H1 (cell line): Measurements from ENCODE around the gene MELK. TPM values are rescaled to one million over a fixed set of nuclear protein-coding genes. Genes with fewer than 3 reads are reported as not detected.

Source experiments
- CTCF ChIA-PET: fragments of 300-600 bp; sonication (Branson Sonifier 250); formaldehyde crosslinking; loops from one replicate; lab custom pipeline; 2021; ENCODE audit not compliant: partially characterized antibody; lab: Charles Lee
- POLR2A ChIA-PET: fragments of 300-600 bp; sonication (Branson Sonifier 250); formaldehyde crosslinking; loops from one replicate; lab custom pipeline; 2021; ENCODE audit warnings: inconsistent platforms; ENCODE audit not compliant: partially characterized antibody; lab: Charles Lee
- DNase-seq, 2 experiments: peaks; one replicate each; pipeline versions ENCODE4 v3.0.0 to v3.0.0-alpha.2; 2010 to 2022; ENCODE audit warnings: low spot score in 2 of 2, low read depth in 1 of 2, mixed read lengths in 1 of 2
- FAIRE-seq: peaks from 2 replicates; lab custom pipeline; 2011; peaks lifted over from hg19 to GRCh38; lab: Jason Lieb, UNC
- H2AFZ ChIP-seq: 2 replicates; pipeline ENCODE4 v1.8.1; 2012; ENCODE audit warnings: low read length, inconsistent platforms
- H2AK5ac ChIP-seq: 2 replicates; pipeline ENCODE4 v1.6.1; 2013; ENCODE audit warnings: low read depth, low read length
- H2BK120ac ChIP-seq: replicated peaks from 2 replicates; pipeline ENCODE3; 2013; ENCODE audit warnings: low read depth, low read length, inconsistent platforms
- H2BK12ac ChIP-seq: 2 replicates; pipeline ENCODE4 v1.6.1; 2013; ENCODE audit warnings: low read depth, low read length
- H2BK15ac ChIP-seq: 2 replicates; pipeline ENCODE4 v1.6.1; 2013; ENCODE audit warnings: low read length
- H2BK20ac ChIP-seq: 2 replicates; pipeline ENCODE4 v1.6.1; 2013; ENCODE audit warnings: low read length
- H2BK5ac ChIP-seq: 2 replicates; pipeline ENCODE4 v1.6.1; 2013; ENCODE audit warnings: low read depth, low read length
- H3K14ac ChIP-seq: 2 replicates; pipeline ENCODE4 v1.6.1; 2013; ENCODE audit warnings: inconsistent platforms; ENCODE audit not compliant: insufficient read length
- H3K18ac ChIP-seq: 2 replicates; pipeline ENCODE4 v1.6.1; 2013; ENCODE audit warnings: low read length; ENCODE audit errors: extremely low read depth
- H3K23ac ChIP-seq: 2 replicates; pipeline ENCODE4 v1.6.1; 2013; ENCODE audit warnings: inconsistent platforms; ENCODE audit not compliant: insufficient read length
- H3K23me2 ChIP-seq: 2 replicates; pipeline ENCODE4 v1.6.1; 2013; ENCODE audit warnings: low read depth, low read length
- H3K27ac ChIP-seq: 2 replicates; pipeline ENCODE4 v1.6.1; 2011; ENCODE audit warnings: low read depth, low read length, inconsistent platforms
- H3K27me3 ChIP-seq, 4 experiments: replicated peaks in 1 of 4; 1 replicate in 1 of 4; 2 replicates in 3 of 4; pipeline versions ENCODE4 v1.6.1 to v1.8.1; 2011 to 2013; ENCODE audit warnings: low read length in 3 of 4, mild to moderate bottlenecking in 3 of 4, inconsistent platforms in 2 of 4, mixed read lengths in 2 of 4, moderate library complexity in 1 of 4; ENCODE audit not compliant: control insufficient read depth in 3 of 4, insufficient read depth in 3 of 4; ENCODE audit errors: extremely low read depth in 1 of 4
- H3K36me3 ChIP-seq, 4 experiments: 2 replicates each; pipeline versions ENCODE4 v1.6.1 to v1.8.1; 2011 to 2013; ENCODE audit warnings: mild to moderate bottlenecking in 4 of 4, low read length in 3 of 4, moderate library complexity in 2 of 4, control low read depth in 1 of 4, inconsistent platforms in 1 of 4; ENCODE audit not compliant: insufficient read depth in 4 of 4, control insufficient read depth in 2 of 4
- H3K4ac ChIP-seq: replicated peaks from 2 replicates; pipeline ENCODE3; 2013; ENCODE audit warnings: low read length, low read depth, mixed read lengths, inconsistent platforms; ENCODE audit not compliant: insufficient read length
- H3K4me1 ChIP-seq, 4 experiments: replicated peaks in 1 of 4; 1 replicate in 1 of 4; 2 replicates in 3 of 4; pipeline versions ENCODE4 v1.6.1 to v1.8.1; 2011 to 2013; ENCODE audit warnings: low read length in 3 of 4, inconsistent platforms in 2 of 4, mixed read lengths in 1 of 4; ENCODE audit not compliant: insufficient read depth in 4 of 4, control insufficient read depth in 3 of 4
- H3K4me2 ChIP-seq, 2 experiments: 2 replicates each; pipeline versions ENCODE4 v1.6.1 to v1.8.1; 2011 to 2013; ENCODE audit warnings: low read depth in 2 of 2, low read length in 2 of 2, control low read depth in 1 of 2, inconsistent platforms in 1 of 2, mild to moderate bottlenecking in 1 of 2; ENCODE audit not compliant: insufficient read depth in 1 of 2
- H3K4me3 ChIP-seq, 4 experiments: fragments of 200-600, 300-600 bp in 1 of 4; sonication (generic), shearing (Covaris generic), sonication (Bioruptor Twin) in 1 of 4; 2 replicates each; pipeline versions ENCODE4 v1.5.1 to v1.8.1; 2011 to 2016; ENCODE audit warnings: low read length in 4 of 4, low read depth in 3 of 4, control low read depth in 2 of 4, inconsistent platforms in 2 of 4, mild to moderate bottlenecking in 2 of 4, mixed read lengths in 1 of 4, moderate library complexity in 1 of 4; ENCODE audit not compliant: insufficient read depth in 2 of 4; ENCODE audit errors: extremely low read depth in 1 of 4
- H3K56ac ChIP-seq: replicated peaks from 2 replicates; pipeline ENCODE3; 2013; ENCODE audit warnings: low read depth, mild to moderate bottlenecking, mixed read lengths, low read length, inconsistent platforms; ENCODE audit not compliant: insufficient read length
- H3K79me1 ChIP-seq: 2 replicates; pipeline ENCODE4 v1.6.1; 2013; ENCODE audit warnings: low read depth, low read length, control low read depth
- H3K79me2 ChIP-seq, 2 experiments: 2 replicates each; pipeline versions ENCODE4 v1.6.1 to v1.8.1; 2012 to 2013; ENCODE audit warnings: low read length in 2 of 2, mild to moderate bottlenecking in 2 of 2, inconsistent platforms in 1 of 2; ENCODE audit not compliant: insufficient read depth in 2 of 2, control insufficient read depth in 1 of 2
- H3K9ac ChIP-seq, 4 experiments: replicated peaks in 1 of 4; 1 replicate in 1 of 4; 2 replicates in 3 of 4; pipeline versions ENCODE4 v1.6.1 to v1.8.1; 2011 to 2013; ENCODE audit warnings: low read depth in 3 of 4, low read length in 3 of 4, control low read depth in 2 of 4, mild to moderate bottlenecking in 2 of 4, moderate library complexity in 2 of 4, inconsistent platforms in 1 of 4; ENCODE audit errors: extremely low read depth in 1 of 4
- H3K9me3 ChIP-seq, 2 experiments: 2 replicates each; pipeline versions ENCODE4 v1.6.1 to v1.8.1; 2012 to 2013; ENCODE audit warnings: mild to moderate bottlenecking in 2 of 2, moderate library complexity in 2 of 2, control low read depth in 1 of 2, inconsistent platforms in 1 of 2, low read depth in 1 of 2, low read length in 1 of 2, mixed read lengths in 1 of 2; ENCODE audit not compliant: insufficient read depth in 2 of 2
- H4K20me1 ChIP-seq, 2 experiments: replicated peaks in 1 of 2; 2 replicates each; pipeline versions ENCODE3 to v1.8.1; 2011 to 2013; ENCODE audit warnings: inconsistent platforms in 2 of 2, low read length in 2 of 2, mild to moderate bottlenecking in 1 of 2; ENCODE audit not compliant: insufficient read depth in 2 of 2, control insufficient read depth in 1 of 2
- H4K5ac ChIP-seq: 2 replicates; pipeline ENCODE4 v1.6.1; 2013; ENCODE audit warnings: low read length, low read depth, mixed read lengths, inconsistent platforms; ENCODE audit not compliant: insufficient read length
- H4K8ac ChIP-seq: 2 replicates; pipeline ENCODE4 v1.8.0; 2013; ENCODE audit warnings: mild to moderate bottlenecking, moderate library complexity, low read length, inconsistent platforms; ENCODE audit not compliant: insufficient read depth; ENCODE audit errors: extremely low read depth
- H4K91ac ChIP-seq: replicated peaks from 2 replicates; pipeline ENCODE3; 2013; ENCODE audit warnings: low read length, mixed read lengths, inconsistent platforms; ENCODE audit not compliant: insufficient read length
- ATF3 ChIP-seq: IDR thresholded peaks from 2 replicates; pipeline ENCODE4 v1.6.1; 2011; ENCODE audit warnings: low read depth, mild to moderate bottlenecking, low read length; ENCODE audit not compliant: insufficient read depth
- CBX8 ChIP-seq: fragments of 300-800, 300-1000 bp; sonication (generic); IDR thresholded peaks from 2 replicates; pipeline ENCODE4 v1.7.1; 2016; ENCODE audit warnings: low read depth, low read length, borderline replicate concordance
- CHD1 ChIP-seq: IDR thresholded peaks from 2 replicates; pipeline ENCODE4 v1.6.1; 2012; ENCODE audit warnings: low read depth, low read length, improper control_type of control experiment
- CTCF ChIP-seq, 3 experiments: IDR thresholded peaks; 1 replicate in 2 of 3; 2 replicates in 1 of 3; pipeline versions ENCODE4 v1.5.1 to v1.6.1; 2011; ENCODE audit warnings: low read length in 3 of 3, mild to moderate bottlenecking in 3 of 3, inconsistent platforms in 2 of 3, low read depth in 1 of 3, moderate library complexity in 1 of 3; ENCODE audit not compliant: insufficient read depth in 1 of 3; ENCODE audit errors: control extremely low read depth in 1 of 3
- EZH2 ChIP-seq: fragments of 200-600 bp; sonication (generic); IDR thresholded peaks from 2 replicates; pipeline ENCODE4 v1.7.1; 2012; ENCODE audit warnings: low read depth, mild to moderate bottlenecking, moderate library complexity, low read length, inconsistent platforms; ENCODE audit not compliant: severe bottlenecking
- KDM1A ChIP-seq: fragments of 200-600, 300-600 bp; sonication (generic); IDR thresholded peaks from 2 replicates; pipeline ENCODE4 v1.7.1; 2016; ENCODE audit warnings: mild to moderate bottlenecking, low read length, borderline replicate concordance
- KDM5A ChIP-seq: fragments of 200-600 bp; IDR thresholded peaks from 2 replicates; pipeline ENCODE4 v1.7.1; 2012; ENCODE audit warnings: mild to moderate bottlenecking, low read length, inconsistent platforms, mixed read lengths
- NRF1 ChIP-seq: IDR thresholded peaks from 2 replicates; pipeline ENCODE4 v1.6.1; 2011; ENCODE audit warnings: mild to moderate bottlenecking, low read depth, low read length, improper control_type of control experiment
- RFX5 ChIP-seq: IDR thresholded peaks from 2 replicates; pipeline ENCODE4 v1.6.1; 2011; ENCODE audit warnings: low read depth, low read length, improper control_type of control experiment, borderline replicate concordance
- SP4 ChIP-seq: IDR thresholded peaks from 2 replicates; pipeline ENCODE4 v1.6.1; 2012; ENCODE audit warnings: low read length, inconsistent platforms
- WGBS, 2 experiments: shearing (Covaris generic) in 1 of 2; methylation state at CpG; one replicate each; pipeline versions ENCODE4 v1.1.6 to v1.1.7; 2013 to 2015; ENCODE audit warnings: low lambda C conversion rate in 2 of 2, mixed read lengths in 2 of 2, inconsistent platforms in 1 of 2, low coverage in 1 of 2, missing lambda C conversion rate in 1 of 2; ENCODE audit not compliant: insufficient replicate concordance in 2 of 2, insufficient coverage in 1 of 2, insufficient read length in 1 of 2; ENCODE audit errors: extremely low coverage in 1 of 2, missing lambda C conversion rate in 1 of 2; 5-methylcytosine and 5-hydroxymethylcytosine counted together
- polyA plus RNA-seq, 7 experiments: library from polyadenylated mRNA; depleted of rRNA in 3 of 7; stranded (reverse) in 5 of 7; unstranded in 2 of 7; fragments of >200 nt in 5 of 7; fragments of 200-250 nt in 2 of 7; gene quantifications; 1 replicate in 5 of 7; 2 replicates in 1 of 7; 4 replicates in 1 of 7; pipeline versions ENCODE4 v1.2.1 to v1.2.3, GENCODE V29; 2011 to 2013; ENCODE audit warnings: missing spikeins in 2 of 7, mixed read lengths in 2 of 7
- total RNA-seq: library from RNA; stranded (reverse); fragmentation: NEBNext Ultra II Directional; extraction: Animal tissue kit (Norgen Biotek cat#: 25700); gene quantifications from 2 replicates; pipeline ENCODE4 v1.2.1, GENCODE V29; 2021

Gene MELK
- total and polyA plus RNA-seq, 2 of the 8 experiments (the other 6 are each of a cell fraction or from before 2014, with no cell fraction given): 26.2 to 53.1 TPM

GRCh38 chr9:36547598-36547997 lies 25.1 kb upstream of the MELK start:
- no peak overlapping the region for H3K27ac ChIP-seq
- no peak overlapping the region for H3K14ac ChIP-seq
- H3K4me2 ChIP-seq: no peak overlapping the region
- H3K4me3 ChIP-seq: no peak overlapping the region
- H2AK5ac ChIP-seq: no peak overlapping the region
- 85% methylated on average over 3 of the region's 3 CpGs; no CpG with 5 or more reads in 1 of the 2 experiments for WGBS, 2 experiments
- CTCF ChIA-PET: interaction anchor here (1.1 to 1.4 kb wide), 2 partner anchors 97 to 140 kb away, joined by 3 to 5 read pairs; no protein-coding TSS in a partner anchor
- no peak overlapping the region for H2BK120ac ChIP-seq
- FAIRE-seq (no peak), DNase-seq (no peak)
- H3K9ac ChIP-seq: no peak overlapping the region
- POLR2A ChIA-PET: no interaction called here
- H3K36me3 ChIP-seq: no peaks in the 10 kb centered on the region
- no peak overlapping the region for H2BK15ac ChIP-seq
- no peaks in the 10 kb centered on the region for H3K4me1 ChIP-seq
- no peak overlapping the region for H2BK20ac ChIP-seq
- no peak overlapping the region for H2BK5ac ChIP-seq
- no peak overlapping the region for H4K8ac ChIP-seq
- H2BK12ac ChIP-seq: no peak overlapping the region
- no peak overlapping the region for H3K23ac ChIP-seq
- H3K4ac ChIP-seq: no peak overlapping the region
- H2AFZ ChIP-seq: no peak overlapping the region
- no peaks in the 10 kb centered on the region for H3K23me2 ChIP-seq
- H3K79me1 ChIP-seq: no peaks in the 10 kb centered on the region
- no peaks in the 10 kb centered on the region for H3K9me3 ChIP-seq
- H3K18ac ChIP-seq: no peak overlapping the region
- H3K56ac ChIP-seq: no peak overlapping the region
- no peak overlapping the region for H4K5ac ChIP-seq
- H4K20me1 ChIP-seq: no peaks in the 10 kb centered on the region
- H4K91ac ChIP-seq: no peak overlapping the region
- no peaks in the 10 kb centered on the region for H3K79me2 ChIP-seq
- no peaks in the 10 kb centered on the region for H3K27me3 ChIP-seq
- no peak for TF ChIP-seq RFX5
- no peak for TF ChIP-seq KDM1A
- no peak for TF ChIP-seq NRF1
- no peak for TF ChIP-seq ATF3
- no peak for TF ChIP-seq EZH2
- TF ChIP-seq CHD1: no peak
- no peak for TF ChIP-seq KDM5A
- TF ChIP-seq CBX8: no peak
- TF ChIP-seq CTCF (IDR thresholded peaks at IDR 0.05; ENCODE audit: control extremely low read depth in 1 of 3, insufficient read depth in 1 of 3, low read depth in 1 of 3, low read length in 3 of 3): no peak
- TF ChIP-seq SP4: no peak
